Lower lobe of right lung (tissue), 2 donors: ENCODE data around the gene TBK1. TPM values are rescaled to one million over a fixed set of nuclear protein-coding genes. Genes with fewer than 3 reads are reported as not detected.

ENCODE experiments used
- ATAC-seq, 2 donors: fragments of 200-7000 bp; cut with Tn5 transposase; one replicate each; pipeline ENCODE4 v1.9.1; 2020 to 2022; ENCODE audit warnings: mild to moderate bottlenecking in 2 of 2, moderate library complexity in 2 of 2
- DNase-seq: peaks from one replicate; pipeline ENCODE4 v3.0.0-alpha.2; 2020
- H3K27ac ChIP-seq: fragments of 200-600 bp; one replicate; pipeline ENCODE4 v1.8.0; 2022
- H3K27me3 ChIP-seq: fragments of 200-600 bp; one replicate; pipeline ENCODE4 v1.8.0; 2022; ENCODE audit warnings: low read depth
- H3K36me3 ChIP-seq: fragments of 200-600 bp; one replicate; pipeline ENCODE4 v1.8.0; 2022; ENCODE audit warnings: mild to moderate bottlenecking
- H3K4me1 ChIP-seq: fragments of 200-600 bp; one replicate; pipeline ENCODE4 v1.8.0; 2022
- H3K4me3 ChIP-seq: fragments of 200-600 bp; one replicate; pipeline ENCODE4 v1.8.0; 2022; ENCODE audit warnings: mild to moderate bottlenecking
- H3K9me3 ChIP-seq: fragments of 200-600 bp; one replicate; pipeline ENCODE4 v1.8.0; 2022
- CTCF ChIP-seq: fragments of 200-600 bp; IDR thresholded peaks from one replicate; pipeline ENCODE4 v1.8.0; 2022; ENCODE audit warnings: antibody characterized with exemption, mild to moderate bottlenecking
- intact Hi-C: fragments of 100-400 bp; cut with DNase I; formaldehyde crosslinking; loops from one replicate; pipeline ENCODE4 v1.11.0; 2022
- total RNA-seq: library from RNA; stranded (reverse); fragmentation: NEBNext Ultra II Directional; extraction: Animal tissue kit (Norgen Biotek cat#: 25700); gene quantifications from one replicate; pipeline ENCODE4 v1.2.1, GENCODE V29; 2021
- donor health status: DM: no; HTN: yes; CAD: no; lungs with severe emphysema.

Gene TBK1
- total RNA-seq, 1 donor from 2014 or later: 25.0 TPM

GRCh38 chr12:64457923-64458322 is 6.0 kb downstream of the TBK1 start:
- H3K4me1 ChIP-seq: peaks cover 33% of the 10 kb centered on the region
- TF ChIP-seq CTCF: no peak
- no peaks in the 10 kb centered on the region for H3K27me3 ChIP-seq
- H3K36me3 ChIP-seq: peaks cover 29% of the 10 kb centered on the region
- no peak overlapping the region for H3K4me3 ChIP-seq
- H3K27ac ChIP-seq: peak overlapping the region; percentile 50
- no peak for DNase-seq
- no peaks in the 10 kb centered on the region for H3K9me3 ChIP-seq
- intact Hi-C loops: no loop called here
- ATAC-seq: no peak

- H3K27ac ChIP-seq: peak overlapping the region; percentile 59
- no peaks in the 10 kb centered on the region for H3K9me3 ChIP-seq
- H3K36me3 ChIP-seq: peaks cover 37% of the 10 kb centered on the region
- ATAC-seq: peak in 1 of 2 donors; percentile 66
- peak overlapping the region; percentile 45 for H3K4me3 ChIP-seq
- H3K27me3 ChIP-seq: no peaks in the 10 kb centered on the region
- no peak for TF ChIP-seq CTCF
- H3K4me1 ChIP-seq: peaks cover 22% of the 10 kb centered on the region
- intact Hi-C loops: no loop called here
- DNase-seq: no peak
Measured at GRCh38 chr12:64459394-64459891, 7.5 kb downstream of the TBK1 start.

- Histone ChIP-seq H3K27me3 (no peaks in the 10 kb centered on the region), H3K36me3 (peaks cover 52% of the 10 kb centered on the region), H3K4me3 (no peak overlapping the region), H3K27ac (no peak overlapping the region), H3K4me1 (peaks cover 19% of the 10 kb centered on the region), H3K9me3 (no peaks in the 10 kb centered on the region)
- no peak for TF ChIP-seq CTCF
- intact Hi-C loops: no loop called here
- DNase-seq (no peak), ATAC-seq (peak in 1 of 2 donors; percentile 18)
Measured at GRCh38 chr12:64461634-64462414, 9.9 kb downstream of the TBK1 start.

GRCh38 chr12:64466178-64466577 is 14.3 kb downstream of the TBK1 start:
- Histone ChIP-seq H3K9me3 (no peaks in the 10 kb centered on the region), H3K27ac (no peak overlapping the region), H3K27me3 (no peaks in the 10 kb centered on the region), H3K4me1 (no peaks in the 10 kb centered on the region), H3K36me3 (peaks cover 86% of the 10 kb centered on the region), H3K4me3 (no peak overlapping the region)
- intact Hi-C loops: no loop called here
- ATAC-seq: no peak
- no peak for TF ChIP-seq CTCF
- DNase-seq: no peak

- DNase-seq (no peak), ATAC-seq (no peak)
- Histone ChIP-seq H3K9me3 (no peaks in the 10 kb centered on the region), H3K4me1 (no peaks in the 10 kb centered on the region), H3K27me3 (no peaks in the 10 kb centered on the region), H3K4me3 (no peak overlapping the region), H3K27ac (no peak overlapping the region), H3K36me3 (peaks cover 96% of the 10 kb centered on the region)
- TF ChIP-seq CTCF: no peak
- intact Hi-C loops: no loop called here
Measured at GRCh38 chr12:64468966-64469365, 17.0 kb downstream of the TBK1 start.
